CD4-positive, alpha-beta T cell treated with Interleukin-10 for 1 hour (primary cell): ENCODE results near the gene PLA2G4B.

ENCODE experiments used
- DNase-seq: peaks from one replicate; pipeline ENCODE4 v3.0.0-alpha.2; 2020

The PLA2G4B gene

DNA sequence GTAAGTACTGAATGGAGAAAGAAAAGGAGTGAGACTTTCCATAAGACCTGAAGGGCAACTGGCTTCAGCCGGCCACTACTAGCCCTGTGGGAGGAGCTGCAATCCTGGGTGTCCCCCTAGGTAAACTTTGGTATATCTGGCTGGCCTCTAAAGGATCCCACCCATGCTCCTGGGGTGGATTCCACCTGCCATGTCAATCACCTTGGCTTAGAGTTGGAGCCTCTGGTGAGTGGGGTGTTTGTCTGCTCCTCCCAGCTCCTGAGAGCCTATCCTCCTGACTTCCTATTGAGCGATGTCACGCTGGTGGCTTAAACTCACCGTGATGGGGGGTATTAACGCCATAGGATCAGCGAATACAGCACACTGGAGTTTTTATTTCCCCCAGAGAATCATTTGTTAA, 52.6 kb downstream of the PLA2G4B start:
- no peak for DNase-seq

DNA sequence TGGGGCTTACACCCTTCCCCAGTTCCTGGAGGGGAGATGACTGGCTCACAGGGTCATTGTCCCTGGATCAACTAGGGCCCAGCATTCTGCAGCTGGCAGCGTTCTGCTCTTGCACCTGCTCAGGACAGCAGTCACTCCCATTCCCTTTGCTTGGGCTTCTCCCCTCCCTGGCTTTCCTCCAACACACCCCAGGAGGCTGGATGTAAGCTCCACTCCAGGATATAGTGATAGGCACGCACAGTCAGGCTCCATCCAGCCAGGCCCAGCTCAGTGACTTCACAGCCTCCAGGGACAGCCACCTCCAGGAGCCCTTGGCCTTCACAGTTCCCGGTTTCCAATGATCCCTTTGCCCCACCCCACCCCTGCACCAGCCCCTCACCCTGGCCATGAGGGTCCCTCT, 53.3 kb downstream of the PLA2G4B start:
- no peak for DNase-seq

DNA sequence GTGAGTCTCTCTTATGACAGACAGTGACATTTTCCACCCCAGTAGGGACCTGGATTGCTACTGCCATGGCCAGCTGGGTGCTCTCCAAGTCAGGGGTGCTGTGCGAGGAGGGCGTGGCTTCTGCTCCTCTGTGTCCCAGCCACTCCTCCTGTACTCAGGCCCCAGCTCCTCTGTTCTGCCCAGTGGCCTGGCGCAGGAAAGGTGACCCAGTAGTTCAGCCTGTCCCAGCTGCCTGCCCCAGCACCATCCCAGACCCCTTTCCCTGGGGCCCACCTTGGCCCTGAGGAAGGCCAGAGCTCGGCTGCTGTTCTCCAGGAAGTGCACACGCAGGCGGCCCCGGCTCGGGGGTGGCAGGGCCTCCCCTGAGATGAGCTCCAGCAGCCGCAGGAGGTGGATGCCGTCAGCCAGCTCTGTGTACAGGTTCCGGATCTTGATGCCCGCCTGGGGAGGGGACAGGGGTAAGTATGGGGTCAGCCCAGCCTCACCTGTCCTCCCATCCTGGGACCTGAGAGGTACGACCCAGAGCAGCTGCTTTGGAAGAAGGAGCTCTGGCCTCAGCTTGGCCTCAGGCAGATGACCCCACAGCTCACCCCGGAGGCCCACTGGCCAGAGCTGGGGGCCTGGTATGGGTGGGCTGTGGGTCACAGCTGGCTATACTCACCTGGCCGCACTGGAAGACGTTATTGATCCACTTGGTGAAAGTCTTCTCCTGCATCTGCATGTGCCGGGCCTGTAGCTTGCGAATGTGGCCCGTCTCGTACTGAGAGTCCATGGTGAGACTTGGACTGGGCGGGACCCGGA, 54.2 kb downstream of the PLA2G4B start:
- peak; percentile 28 for DNase-seq

DNA sequence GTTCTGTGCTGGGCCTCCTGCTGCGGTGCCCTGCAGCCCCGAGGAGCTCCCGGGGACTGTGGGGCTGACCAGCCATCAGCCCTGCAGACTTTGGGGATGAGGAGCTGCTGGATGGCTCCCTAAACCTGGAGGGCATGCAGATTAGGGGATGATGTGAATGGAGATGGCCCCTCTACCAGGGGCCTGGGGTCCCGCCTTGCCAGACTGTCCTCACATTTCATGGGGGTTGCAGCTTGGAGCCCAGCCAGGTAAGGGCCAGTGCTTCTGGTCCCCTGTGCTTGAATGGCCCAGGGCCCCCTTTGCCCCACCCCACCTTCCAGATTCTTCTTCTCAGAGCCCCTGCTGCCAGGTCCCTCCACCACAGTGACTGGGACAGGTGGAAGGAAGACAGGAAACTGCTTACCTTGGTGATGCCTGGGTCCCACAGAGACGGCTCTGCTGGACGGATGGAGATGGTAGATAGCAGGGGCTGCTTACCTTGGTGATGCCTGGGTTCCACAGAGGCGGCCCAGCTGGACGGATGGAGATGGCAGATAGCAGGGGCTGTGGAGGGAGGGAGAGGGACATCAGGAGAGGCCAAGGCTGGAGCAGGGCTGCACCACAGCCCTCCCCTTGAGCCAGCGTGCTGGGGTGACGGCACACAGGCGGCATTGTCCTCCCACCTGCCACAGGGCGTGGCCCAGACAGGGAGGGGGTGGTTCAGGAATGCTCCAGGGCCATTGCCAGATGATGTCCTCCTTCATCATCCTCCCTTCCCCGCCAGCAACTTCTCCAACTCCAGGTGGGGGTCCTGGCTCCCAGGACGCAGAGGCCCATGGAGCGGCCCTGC, 55.0 kb downstream of the PLA2G4B start, which contains the start of gene SPTBN5:
Gene SPTBN5 (minus strand): TSS at position 632 of the 829 bp plus-strand sequence. CDS start 556 bp downstream, at position 76.
- no peak for DNase-seq

DNA sequence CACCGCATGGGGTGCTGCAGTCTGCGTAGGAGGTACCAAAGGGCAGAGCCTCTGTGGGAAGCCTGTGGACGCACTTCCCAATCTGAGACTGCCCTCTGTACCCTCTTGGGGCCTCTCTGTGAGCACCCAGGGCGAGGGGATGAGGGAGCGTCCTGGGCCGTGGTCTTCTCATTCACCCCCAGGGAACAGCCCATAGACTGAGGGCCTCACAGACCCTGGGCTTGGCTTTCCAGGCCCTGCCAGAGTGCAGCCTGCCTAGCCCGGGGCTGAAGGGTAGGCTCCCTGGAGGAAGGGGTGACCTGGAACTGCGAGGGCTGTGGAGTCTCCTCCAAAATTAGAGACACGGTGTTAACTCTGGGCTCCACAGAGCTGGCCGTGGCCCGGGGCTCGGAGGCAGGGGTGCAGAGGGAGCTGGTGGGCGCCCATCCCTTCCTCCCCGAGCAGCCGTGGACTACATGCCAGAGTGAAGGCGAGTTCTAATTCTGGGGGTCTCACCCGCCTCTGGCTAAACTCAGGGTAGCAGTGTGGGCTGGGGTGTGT, 55.7 kb downstream of the PLA2G4B start:
- no peak for DNase-seq

DNA sequence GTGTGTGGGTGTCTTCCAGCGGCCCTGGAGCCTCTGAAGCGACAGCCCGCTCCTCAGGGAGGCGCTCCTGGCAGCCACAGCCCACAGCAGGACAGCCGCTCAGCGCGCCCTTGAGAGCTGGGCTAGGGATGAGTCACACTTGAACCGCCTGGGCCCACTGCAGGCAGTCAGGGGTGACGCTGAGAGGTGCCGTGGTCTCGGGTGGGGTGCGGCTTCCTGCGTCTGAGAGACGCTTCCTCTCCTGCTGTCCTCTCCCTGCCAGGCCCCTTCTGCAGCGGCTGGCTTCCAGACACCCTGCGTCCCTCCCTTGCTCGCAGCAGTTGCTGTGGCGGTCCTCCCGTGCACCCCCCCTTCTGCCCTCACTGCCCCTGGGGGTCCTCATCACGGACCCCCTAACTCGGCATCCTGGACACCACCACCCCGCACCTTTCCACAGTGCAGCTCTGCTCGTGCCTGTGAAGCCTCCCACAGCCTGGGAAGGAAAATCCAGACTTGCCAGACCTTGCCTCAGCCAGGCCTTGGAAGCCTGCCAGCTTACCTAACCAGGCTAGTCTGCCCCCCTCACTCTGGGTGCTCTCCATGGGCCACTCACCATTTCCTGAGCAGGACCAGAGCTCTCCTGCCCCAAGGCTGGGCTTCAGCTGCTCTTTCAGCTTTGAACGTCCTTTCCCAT, 56.3 kb downstream of the PLA2G4B start:
- DNase-seq: peak; percentile 90

DNA sequence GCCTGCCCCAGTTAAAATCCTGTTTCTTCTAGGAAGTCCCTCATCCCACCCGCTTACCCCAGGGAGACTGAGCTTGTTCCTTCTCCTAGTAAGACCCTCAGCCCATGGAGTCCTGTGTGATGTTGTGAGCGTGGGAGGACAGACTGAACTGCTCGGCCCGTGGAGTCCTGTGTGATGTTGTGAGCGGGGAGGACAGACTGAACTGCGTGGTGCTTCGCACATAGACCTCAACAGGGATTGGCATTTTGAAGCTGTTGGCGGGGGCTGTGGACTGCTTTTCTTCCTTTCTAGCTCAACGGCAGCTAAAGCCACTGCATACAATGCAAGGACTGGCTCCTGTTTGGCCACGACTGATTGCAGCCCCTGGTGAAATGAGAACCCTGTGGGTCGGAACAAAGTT, 56.8 kb downstream of the PLA2G4B start:
- DNase-seq: no peak

DNA sequence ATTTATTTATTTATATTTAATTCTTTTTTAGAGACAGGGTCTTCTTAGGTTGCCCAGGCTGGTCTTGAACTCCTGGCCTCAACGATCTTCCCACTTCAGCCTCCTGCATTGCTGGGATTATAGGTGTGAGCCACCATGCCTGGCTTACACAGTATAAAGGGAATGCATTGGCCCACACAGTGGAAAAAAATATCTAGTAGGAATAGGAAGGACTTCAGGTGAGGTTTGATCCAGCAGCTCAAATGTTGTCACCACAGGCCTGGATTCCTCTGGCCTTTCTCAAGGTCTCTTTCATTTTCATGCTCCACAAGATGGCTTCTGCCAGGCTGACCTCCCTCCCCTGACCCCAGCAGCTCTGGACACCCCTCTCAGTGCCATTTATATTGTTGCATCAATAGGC, 57.3 kb downstream of the PLA2G4B start:
- no peak for DNase-seq

DNA sequence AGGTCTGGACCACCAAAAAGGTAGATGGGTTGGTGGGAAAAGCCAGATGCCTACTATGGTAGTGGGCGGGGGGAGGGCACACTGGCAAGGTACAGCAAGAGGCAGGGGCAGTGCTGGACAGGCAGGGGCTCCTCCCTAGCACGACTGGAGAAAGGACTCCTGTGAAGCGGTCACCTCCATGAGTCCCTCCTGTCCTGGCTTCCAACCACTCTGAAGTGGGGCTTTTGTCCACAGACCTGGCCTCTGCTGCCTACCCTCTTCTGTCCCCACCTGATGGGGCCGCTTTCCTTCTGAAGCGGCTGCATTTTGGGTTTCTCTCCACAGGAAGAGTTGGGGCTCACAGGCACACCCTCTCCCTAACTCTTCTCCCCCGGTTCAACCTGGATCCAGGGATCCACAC, 57.9 kb downstream of the PLA2G4B start:
- DNase-seq: no peak

DNA sequence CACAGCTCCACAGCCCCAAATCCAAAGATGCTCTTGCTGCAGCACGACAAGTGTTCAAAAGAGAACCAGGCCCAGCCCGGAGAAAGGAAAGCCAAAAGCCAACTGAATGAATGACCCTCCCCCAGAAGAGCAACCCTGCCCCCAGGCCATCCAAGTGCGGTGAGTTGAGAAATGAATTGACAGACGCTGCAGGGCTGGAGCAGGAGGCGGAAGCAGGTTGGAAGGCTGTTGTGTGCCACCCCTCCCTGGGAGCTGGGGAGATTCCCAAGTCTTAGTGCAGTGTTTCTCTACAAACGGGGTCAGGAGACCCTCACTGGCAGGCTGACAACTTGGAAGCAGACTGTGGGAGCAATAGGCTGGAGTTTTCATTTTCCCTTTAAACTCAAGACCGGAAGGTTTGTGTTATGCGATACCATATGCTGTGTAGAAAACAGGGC, 58.7 kb downstream of the PLA2G4B start:
- no peak for DNase-seq
